Vagina (tissue), 2 donors: Measurements from ENCODE around the gene COL23A1. TPM values are rescaled to one million over a fixed set of nuclear protein-coding genes. Genes with fewer than 3 reads are reported as not detected.

Experiments
- DNase-seq, 2 donors: peaks; one replicate each; pipeline ENCODE4 v3.0.0-alpha.2; 2017; ENCODE audit errors: extremely low spot score in 2 of 2
- H3K27ac ChIP-seq: fragments of 200-600 bp; sonication (generic); one replicate; pipeline ENCODE4 v1.5.1; 2019
- H3K27me3 ChIP-seq: fragments of 200-600 bp; sonication (generic); one replicate; pipeline ENCODE4 v1.5.1; 2019
- H3K36me3 ChIP-seq, 2 donors: fragments of 200-600 bp; sonication (generic); one replicate each; pipeline ENCODE4 v1.5.1; 2017 to 2019
- H3K4me1 ChIP-seq: fragments of 200-600 bp; sonication (generic); one replicate; pipeline ENCODE4 v1.5.1; 2019
- H3K4me3 ChIP-seq, 2 donors: fragments of 200-600 bp; sonication (generic); 1 replicate in 1 of 2; 2 replicates in 1 of 2; pipeline ENCODE4 v1.5.1; 2016 to 2019
- H3K9me3 ChIP-seq: fragments of 200-600 bp; sonication (generic); one replicate; pipeline ENCODE4 v1.5.1; 2019
- POLR2A ChIP-seq, 2 donors: fragments of 450-650 bp; IDR thresholded peaks; one replicate each; pipeline ENCODE4 v1.6.1; 2017; ENCODE audit warnings: antibody characterized with exemption in 2 of 2, mild to moderate bottlenecking in 2 of 2, moderate library complexity in 2 of 2
- POLR2AphosphoS5 ChIP-seq, 2 donors: sonication (generic); formaldehyde crosslinking; IDR thresholded peaks; one replicate each; pipeline ENCODE4 v1.9.0; 2017; ENCODE audit warnings: antibody characterized with exemption in 2 of 2, mild to moderate bottlenecking in 2 of 2, low read depth in 1 of 2; ENCODE audit not compliant: insufficient read depth in 1 of 2
- intact Hi-C: fragments of 100-400 bp; cut with DNase I; formaldehyde crosslinking; loops from one replicate; pipeline ENCODE4 v1.15.1; 2023
- total RNA-seq: library from RNA; depleted of rRNA; stranded (reverse); fragments of >200 nt; gene quantifications from one replicate; pipeline ENCODE4 v1.2.3, GENCODE V29; 2016
- TF ChIP-seq, protein P1 (sequence below), 3 experiments: fragments of 450-650 bp in 2 of 3; fragments of 200-600 bp in 1 of 3; sonication (generic) in 1 of 3; IDR thresholded peaks; one replicate each; pipeline ENCODE4 v1.5.1; 2017 to 2019; ENCODE audit warnings: antibody characterized with exemption in 3 of 3, mild to moderate bottlenecking in 2 of 3, moderate library complexity in 2 of 3

The COL23A1 gene
- total RNA-seq, 1 donor from 2014 or later: 3.7 TPM

DNA sequence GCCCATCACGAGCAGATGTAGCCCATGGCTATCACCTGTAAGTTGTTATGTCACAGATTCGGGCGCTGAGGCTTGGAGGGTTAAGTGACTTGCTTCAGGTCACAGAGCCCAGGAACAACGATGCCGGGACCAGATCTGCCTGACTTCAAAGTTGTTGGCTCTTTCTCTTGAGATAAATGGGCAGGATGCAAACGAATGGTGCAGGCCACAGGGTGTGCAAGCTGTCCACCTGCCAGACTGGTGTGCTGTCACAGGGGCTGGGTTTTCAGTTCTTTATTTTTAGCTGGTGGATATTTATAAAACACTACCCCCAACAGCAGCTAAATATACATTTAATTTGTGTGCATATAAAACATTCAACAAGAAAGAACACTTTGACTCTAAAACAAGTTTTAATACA lies 339.9 kb downstream of the COL23A1 start:
- Histone ChIP-seq H3K27me3 (no peaks in the 10 kb centered on the region), H3K9me3 (no peaks in the 10 kb centered on the region), H3K4me3 (no peak overlapping the region), H3K36me3 (no peaks in the 10 kb centered on the region), H3K4me1 (no peaks in the 10 kb centered on the region), H3K27ac (no peak overlapping the region)
- DNase-seq: no peak
- TF ChIP-seq POLR2AphosphoS5 (IDR thresholded peaks at IDR 0.05; ENCODE audit: insufficient read depth in 1 of 2, low read depth in 1 of 2): no peak
- TF ChIP-seq, protein P1, sequence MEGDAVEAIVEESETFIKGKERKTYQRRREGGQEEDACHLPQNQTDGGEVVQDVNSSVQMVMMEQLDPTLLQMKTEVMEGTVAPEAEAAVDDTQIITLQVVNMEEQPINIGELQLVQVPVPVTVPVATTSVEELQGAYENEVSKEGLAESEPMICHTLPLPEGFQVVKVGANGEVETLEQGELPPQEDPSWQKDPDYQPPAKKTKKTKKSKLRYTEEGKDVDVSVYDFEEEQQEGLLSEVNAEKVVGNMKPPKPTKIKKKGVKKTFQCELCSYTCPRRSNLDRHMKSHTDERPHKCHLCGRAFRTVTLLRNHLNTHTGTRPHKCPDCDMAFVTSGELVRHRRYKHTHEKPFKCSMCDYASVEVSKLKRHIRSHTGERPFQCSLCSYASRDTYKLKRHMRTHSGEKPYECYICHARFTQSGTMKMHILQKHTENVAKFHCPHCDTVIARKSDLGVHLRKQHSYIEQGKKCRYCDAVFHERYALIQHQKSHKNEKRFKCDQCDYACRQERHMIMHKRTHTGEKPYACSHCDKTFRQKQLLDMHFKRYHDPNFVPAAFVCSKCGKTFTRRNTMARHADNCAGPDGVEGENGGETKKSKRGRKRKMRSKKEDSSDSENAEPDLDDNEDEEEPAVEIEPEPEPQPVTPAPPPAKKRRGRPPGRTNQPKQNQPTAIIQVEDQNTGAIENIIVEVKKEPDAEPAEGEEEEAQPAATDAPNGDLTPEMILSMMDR (IDR thresholded peaks at IDR 0.05): no peak
- no peak for TF ChIP-seq POLR2A (IDR thresholded peaks at IDR 0.05)
- intact Hi-C loops: no loop called here

DNA sequence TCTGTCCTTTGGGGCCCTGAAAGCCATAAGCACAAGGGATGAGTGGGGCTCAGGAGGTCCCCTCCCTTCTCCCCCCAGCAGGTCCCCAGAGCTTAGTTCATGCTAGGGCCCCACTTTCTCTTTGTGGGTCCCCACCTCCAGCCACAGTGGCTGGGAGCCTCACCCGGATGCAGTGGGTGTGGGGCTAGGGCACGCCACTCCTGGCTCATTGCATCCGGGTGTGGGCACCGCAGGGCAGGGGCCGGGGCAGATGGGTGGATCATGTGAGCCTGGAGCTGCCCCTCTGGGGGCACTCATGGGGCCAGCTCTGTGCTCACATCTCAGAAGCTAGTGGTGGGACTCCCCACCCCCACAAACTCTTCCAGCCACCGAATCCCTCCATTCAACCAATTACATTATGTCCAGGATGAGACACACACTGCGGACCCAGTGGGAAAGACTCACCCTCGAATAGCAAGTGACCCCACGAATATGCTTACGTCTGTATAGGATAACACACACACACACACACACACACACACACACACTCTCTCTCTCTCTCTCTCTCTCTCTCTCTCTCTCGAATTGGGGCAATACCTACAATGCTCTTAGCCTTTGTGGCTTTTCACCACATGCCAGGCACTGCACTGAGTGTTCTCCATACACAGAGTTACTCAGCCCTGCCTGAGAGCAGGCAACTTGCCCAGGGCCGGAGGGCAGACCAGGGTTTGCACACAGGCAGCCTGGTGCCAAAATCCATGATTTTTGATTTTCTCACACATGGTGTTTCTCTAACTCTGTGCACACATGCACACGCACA lies 340.8 kb downstream of the COL23A1 start:
- TF ChIP-seq, protein P1 (IDR thresholded peaks at IDR 0.05): no peak
- TF ChIP-seq POLR2A (IDR thresholded peaks at IDR 0.05): no peak
- no peak for TF ChIP-seq POLR2AphosphoS5 (IDR thresholded peaks at IDR 0.05; ENCODE audit: insufficient read depth in 1 of 2, low read depth in 1 of 2)
- H3K4me3 ChIP-seq: no peak overlapping the region
- intact Hi-C loops: no loop called here

DNA sequence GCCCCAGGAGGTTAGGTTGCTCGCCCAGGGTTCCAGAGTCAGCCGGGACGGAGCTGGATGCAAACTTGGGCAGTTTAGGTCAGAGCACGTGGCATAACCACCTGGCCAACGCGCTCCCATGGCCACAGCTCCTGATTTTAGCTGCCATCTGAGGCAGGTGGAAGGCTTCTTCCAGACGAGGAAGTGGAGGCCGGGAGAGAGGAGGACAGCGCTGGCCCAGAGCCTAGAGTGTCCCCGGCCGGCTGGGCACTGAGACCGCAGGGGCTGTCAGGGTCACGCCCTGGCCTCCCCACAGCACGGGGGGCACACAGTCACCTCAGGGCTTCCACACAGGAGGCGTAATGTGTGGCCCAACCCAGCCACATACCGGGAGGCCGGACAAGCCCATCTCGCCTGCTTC lies 341.4 kb downstream of the COL23A1 start:
- no peaks in the 10 kb centered on the region for H3K27me3 ChIP-seq
- H3K27ac ChIP-seq: no peak overlapping the region
- H3K9me3 ChIP-seq: no peaks in the 10 kb centered on the region
- TF ChIP-seq POLR2A (IDR thresholded peaks at IDR 0.05) (no peak), POLR2AphosphoS5 (IDR thresholded peaks at IDR 0.05; ENCODE audit: insufficient read depth in 1 of 2, low read depth in 1 of 2) (no peak)
- TF ChIP-seq, protein P1 (IDR thresholded peaks at IDR 0.05): no peak
- DNase-seq: no peak
- H3K36me3 ChIP-seq: no peaks in the 10 kb centered on the region
- no peak overlapping the region for H3K4me3 ChIP-seq
- intact Hi-C loops: no loop called here
- H3K4me1 ChIP-seq: no peaks in the 10 kb centered on the region

More for the DNA sequence above, 340.8 kb downstream of the COL23A1 start:
- no peak overlapping the region for H3K27ac ChIP-seq
- H3K36me3 ChIP-seq: no peaks in the 10 kb centered on the region
- H3K27me3 ChIP-seq: no peaks in the 10 kb centered on the region
- no peaks in the 10 kb centered on the region for H3K4me1 ChIP-seq
- H3K9me3 ChIP-seq: no peaks in the 10 kb centered on the region
- no peak for DNase-seq

DNA sequence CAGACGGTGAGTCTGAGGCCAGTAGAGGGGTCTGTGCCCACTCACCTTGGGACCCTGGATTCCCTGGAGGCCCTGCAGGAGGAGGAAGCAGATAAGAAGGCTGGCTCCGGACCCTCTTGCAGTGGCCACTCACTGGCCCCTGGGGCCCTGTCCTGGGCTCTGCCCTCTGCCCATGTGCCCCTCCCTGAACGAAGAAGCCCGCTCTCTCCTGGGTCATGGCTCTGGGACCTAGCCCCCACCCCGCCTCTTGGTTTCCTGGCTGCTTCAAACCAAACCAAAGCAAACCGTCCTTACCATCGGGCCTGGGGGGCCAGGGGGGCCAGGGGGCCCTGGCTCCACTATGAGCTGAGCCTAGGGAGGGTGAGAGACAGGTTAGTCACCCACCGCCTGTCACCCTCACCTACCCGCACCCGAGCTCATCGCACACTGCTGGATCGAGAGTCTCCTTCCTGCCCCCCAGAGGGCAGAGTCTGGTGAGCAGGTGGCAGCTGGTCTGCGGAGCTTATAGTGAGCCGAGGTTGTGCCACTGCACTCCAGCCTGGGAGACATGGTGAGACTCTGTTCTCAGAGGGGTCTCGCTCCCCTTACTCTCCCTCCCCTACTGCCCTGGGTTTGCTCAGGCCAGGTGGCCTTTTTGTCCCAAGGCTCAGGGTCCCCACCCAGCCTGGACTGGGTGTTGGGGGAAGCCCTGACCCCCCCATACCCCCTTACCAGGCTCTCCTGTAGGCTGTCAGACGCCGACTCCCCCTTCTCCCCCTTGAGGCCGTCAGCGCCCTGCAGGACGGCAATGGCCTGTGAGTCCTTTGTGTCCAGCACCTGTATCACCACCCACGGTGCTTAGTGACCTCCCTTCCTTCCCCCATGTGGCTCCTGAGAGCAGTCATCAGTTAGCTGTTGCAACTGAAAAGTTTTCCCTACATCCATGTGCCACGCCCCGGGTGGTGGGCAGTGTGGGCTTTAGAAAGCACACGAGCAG lies 342.4 kb downstream of the COL23A1 start:
- Histone ChIP-seq H3K27me3 (no peaks in the 10 kb centered on the region), H3K9me3 (no peaks in the 10 kb centered on the region), H3K4me1 (no peaks in the 10 kb centered on the region), H3K27ac (no peak overlapping the region), H3K4me3 (no peak overlapping the region), H3K36me3 (no peaks in the 10 kb centered on the region)
- TF ChIP-seq POLR2A (IDR thresholded peaks at IDR 0.05) (no peak), POLR2AphosphoS5 (IDR thresholded peaks at IDR 0.05; ENCODE audit: insufficient read depth in 1 of 2, low read depth in 1 of 2) (no peak)
- TF ChIP-seq, protein P1 (IDR thresholded peaks at IDR 0.05): no peak
- DNase-seq: no peak
- intact Hi-C loops: no loop called here
